Suprapubic skin (tissue), 4 donors: ENCODE data around the gene SIK3. TPM values are rescaled to one million over a fixed set of nuclear protein-coding genes. Genes with fewer than 3 reads are reported as not detected.

ENCODE experiments used
- DNase-seq, 2 donors: peaks; one replicate each; pipeline ENCODE4 v3.0.0-alpha.2; 2019; ENCODE audit warnings: low spot score in 2 of 2
- H3K27ac ChIP-seq: fragments of 200-600 bp; sonication (generic); one replicate; pipeline ENCODE4 v1.5.1; 2019
- H3K27me3 ChIP-seq: fragments of 200-600 bp; sonication (generic); one replicate; pipeline ENCODE4 v1.5.1; 2019
- H3K36me3 ChIP-seq: fragments of 200-600 bp; sonication (generic); one replicate; pipeline ENCODE4 v1.5.1; 2019
- H3K4me1 ChIP-seq: fragments of 200-600 bp; sonication (generic); one replicate; pipeline ENCODE4 v1.5.1; 2019
- H3K4me3 ChIP-seq: fragments of 200-600 bp; sonication (generic); one replicate; pipeline ENCODE4 v1.5.1; 2019; ENCODE audit warnings: mild to moderate bottlenecking
- H3K9me3 ChIP-seq: fragments of 200-600 bp; sonication (generic); one replicate; pipeline ENCODE4 v1.5.1; 2019
- CTCF ChIP-seq, 2 donors: fragments of 200-600 bp in 1 of 2; fragments of 450-650 bp in 1 of 2; sonication (generic) in 1 of 2; IDR thresholded peaks; one replicate each; pipeline ENCODE4 v1.5.1; 2016 to 2019; ENCODE audit warnings: antibody characterized with exemption in 2 of 2, mild to moderate bottlenecking in 1 of 2, moderate library complexity in 1 of 2
- EP300 ChIP-seq: sonication (generic); formaldehyde crosslinking; IDR thresholded peaks from one replicate; pipeline ENCODE4 v1.6.1; 2017; ENCODE audit warnings: antibody characterized with exemption
- POLR2A ChIP-seq, 2 donors: fragments of 450-650 bp; IDR thresholded peaks; one replicate each; pipeline ENCODE4 v1.6.1; 2017; ENCODE audit warnings: antibody characterized with exemption in 2 of 2, mild to moderate bottlenecking in 2 of 2, moderate library complexity in 2 of 2
- POLR2AphosphoS5 ChIP-seq, 3 donors: sonication (generic); formaldehyde crosslinking; IDR thresholded peaks; one replicate each; pipeline ENCODE4 v1.6.1; 2017; ENCODE audit warnings: antibody characterized with exemption in 3 of 3
- WGBS: methylation state at CpG from one replicate; pipeline ENCODE4 v1.1.5; 2018; 5-methylcytosine and 5-hydroxymethylcytosine counted together
- total RNA-seq, 4 donors: library from RNA; depleted of rRNA; stranded (reverse); fragments of >200 nt; gene quantifications; one replicate each; pipeline ENCODE4 v1.1.0, GENCODE V29; 2016

SIK3 gene
- total RNA-seq, 4 donors from 2014 or later = 31.6 to 60.8 (median 37.5) TPM

- no peak for DNase-seq
- TF ChIP-seq CTCF (IDR thresholded peaks at IDR 0.05) (no peak), POLR2A (IDR thresholded peaks at IDR 0.05) (no peak), POLR2AphosphoS5 (IDR thresholded peaks at IDR 0.05) (no peak), EP300 (no peak)
- H3K36me3 ChIP-seq = no peaks in the 10 kb centered on the region
- no peak overlapping the region for H3K4me3 ChIP-seq
- 93% methylated on average over 2 of the region's 2 CpGs for WGBS
- no peaks in the 10 kb centered on the region for H3K9me3 ChIP-seq
- peaks cover 19% of the 10 kb centered on the region for H3K4me1 ChIP-seq
- no peak overlapping the region for H3K27ac ChIP-seq
- no peaks in the 10 kb centered on the region for H3K27me3 ChIP-seq
These were observed 31.3 kb downstream of the SIK3 start for GRCh38 chr11:117066959-117067358.

DNA sequence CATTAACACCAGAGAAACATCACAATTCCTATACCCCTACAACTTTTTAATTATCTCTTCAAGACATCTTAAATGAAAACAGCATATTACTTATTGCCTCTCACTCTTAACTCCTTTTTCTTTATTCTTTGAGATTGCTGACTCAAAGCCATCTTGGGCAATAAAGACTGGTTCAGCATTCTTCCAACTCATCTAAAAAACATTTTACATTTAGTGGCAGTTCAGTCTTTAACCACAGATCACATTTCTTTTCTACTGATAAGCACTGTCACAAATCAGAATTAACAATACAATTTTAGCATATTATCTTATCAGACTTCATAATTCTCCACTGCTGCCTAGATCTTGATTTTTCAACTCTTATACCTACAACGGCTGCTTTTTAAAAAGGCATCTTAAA, 34.0 kb downstream of the SIK3 start:
- Histone ChIP-seq H3K27me3 (no peaks in the 10 kb centered on the region), H3K4me1 (peaks cover 13% of the 10 kb centered on the region), H3K27ac (no peak overlapping the region), H3K4me3 (no peak overlapping the region), H3K9me3 (no peaks in the 10 kb centered on the region), H3K36me3 (no peaks in the 10 kb centered on the region)
- DNase-seq = no peak
- TF ChIP-seq POLR2A (IDR thresholded peaks at IDR 0.05) (no peak), POLR2AphosphoS5 (IDR thresholded peaks at IDR 0.05) (no peak), CTCF (IDR thresholded peaks at IDR 0.05) (no peak), EP300 (no peak)
- WGBS = 68% methylated on average over 1 of the region's 1 CpG

GRCh38 chr11:117062498-117062897, 35.7 kb downstream of the SIK3 start:
- no peaks in the 10 kb centered on the region for H3K27me3 ChIP-seq
- H3K9me3 ChIP-seq = no peaks in the 10 kb centered on the region
- TF ChIP-seq POLR2A (IDR thresholded peaks at IDR 0.05) = no peak
- TF ChIP-seq EP300 = no peak
- TF ChIP-seq CTCF (IDR thresholded peaks at IDR 0.05) = no peak
- TF ChIP-seq POLR2AphosphoS5 (IDR thresholded peaks at IDR 0.05) = no peak
- 89% methylated on average over 2 of the region's 2 CpGs for WGBS
- no peak overlapping the region for H3K27ac ChIP-seq
- no peak for DNase-seq
- no peak overlapping the region for H3K4me3 ChIP-seq
- peaks cover 18% of the 10 kb centered on the region for H3K4me1 ChIP-seq
- no peaks in the 10 kb centered on the region for H3K36me3 ChIP-seq

- H3K27me3 ChIP-seq = no peaks in the 10 kb centered on the region
- no peak for DNase-seq
- H3K27ac ChIP-seq = no peak overlapping the region
- no peaks in the 10 kb centered on the region for H3K36me3 ChIP-seq
- TF ChIP-seq POLR2AphosphoS5 (IDR thresholded peaks at IDR 0.05) = no peak
- no peak for TF ChIP-seq CTCF (IDR thresholded peaks at IDR 0.05)
- 94% methylated on average over 5 of the region's 5 CpGs for WGBS
- no peaks in the 10 kb centered on the region for H3K9me3 ChIP-seq
- no peak overlapping the region for H3K4me3 ChIP-seq
- peaks cover 18% of the 10 kb centered on the region for H3K4me1 ChIP-seq
These were observed 37.0 kb downstream of the SIK3 start for GRCh38 chr11:117061256-117061655.

DNA sequence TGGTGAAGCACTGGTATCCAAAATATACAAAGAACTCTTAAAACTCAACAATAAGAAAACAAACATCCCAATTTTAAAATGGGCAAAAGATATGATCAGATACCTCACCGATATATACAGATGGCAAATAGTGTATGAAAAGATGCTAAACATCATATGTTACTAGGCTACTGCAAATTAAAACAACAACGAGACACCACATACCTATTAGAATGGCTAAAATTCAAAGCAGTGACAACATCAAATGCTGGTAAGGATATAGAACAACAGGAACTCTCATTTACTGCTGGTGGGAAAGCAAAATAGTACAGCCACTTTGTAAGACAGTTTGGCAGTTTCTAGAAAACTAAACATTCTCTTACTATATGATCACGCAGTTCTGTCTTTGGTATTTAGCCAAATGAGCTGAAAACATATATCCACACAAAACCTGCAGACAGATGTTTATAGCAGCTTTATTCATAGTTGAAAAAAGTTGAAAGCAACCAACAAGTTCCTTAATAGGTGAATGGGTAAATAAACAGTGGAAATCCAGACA, 38.5 kb downstream of the SIK3 start:
- DNase-seq = no peak
- no peaks in the 10 kb centered on the region for H3K27me3 ChIP-seq
- no peak overlapping the region for H3K27ac ChIP-seq
- no peaks in the 10 kb centered on the region for H3K36me3 ChIP-seq
- no peak overlapping the region for H3K4me3 ChIP-seq
- H3K9me3 ChIP-seq = no peaks in the 10 kb centered on the region
- 67% methylated on average over 3 of the region's 3 CpGs for WGBS
- H3K4me1 ChIP-seq = peaks cover 16% of the 10 kb centered on the region
- TF ChIP-seq EP300 = no peak
- no peak for TF ChIP-seq CTCF (IDR thresholded peaks at IDR 0.05)
- no peak for TF ChIP-seq POLR2AphosphoS5 (IDR thresholded peaks at IDR 0.05)
- TF ChIP-seq POLR2A (IDR thresholded peaks at IDR 0.05) = no peak
